ENCODE measurements around the gene ELF3.

DNA sequence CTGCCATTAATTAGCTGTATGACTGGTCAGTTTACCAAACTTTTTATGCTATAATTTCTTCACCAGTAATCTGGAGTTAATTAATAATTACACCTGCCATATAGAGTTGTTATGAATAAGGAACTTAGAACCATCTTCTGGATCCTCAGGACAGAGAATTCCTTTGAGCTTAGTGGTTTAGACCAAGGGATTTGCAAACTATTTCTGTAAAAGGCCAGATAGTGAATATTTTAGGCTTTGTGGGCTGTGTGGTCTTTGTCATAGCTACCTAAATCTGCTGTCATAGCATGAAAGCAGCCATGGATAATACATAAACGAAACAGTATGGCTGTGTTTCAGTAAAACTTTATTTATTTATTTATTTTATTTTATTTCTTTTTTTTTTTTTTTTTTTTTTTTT is 46.1 kb upstream of the ELF3 start:
- TF ChIP-seq, protein P1, sequence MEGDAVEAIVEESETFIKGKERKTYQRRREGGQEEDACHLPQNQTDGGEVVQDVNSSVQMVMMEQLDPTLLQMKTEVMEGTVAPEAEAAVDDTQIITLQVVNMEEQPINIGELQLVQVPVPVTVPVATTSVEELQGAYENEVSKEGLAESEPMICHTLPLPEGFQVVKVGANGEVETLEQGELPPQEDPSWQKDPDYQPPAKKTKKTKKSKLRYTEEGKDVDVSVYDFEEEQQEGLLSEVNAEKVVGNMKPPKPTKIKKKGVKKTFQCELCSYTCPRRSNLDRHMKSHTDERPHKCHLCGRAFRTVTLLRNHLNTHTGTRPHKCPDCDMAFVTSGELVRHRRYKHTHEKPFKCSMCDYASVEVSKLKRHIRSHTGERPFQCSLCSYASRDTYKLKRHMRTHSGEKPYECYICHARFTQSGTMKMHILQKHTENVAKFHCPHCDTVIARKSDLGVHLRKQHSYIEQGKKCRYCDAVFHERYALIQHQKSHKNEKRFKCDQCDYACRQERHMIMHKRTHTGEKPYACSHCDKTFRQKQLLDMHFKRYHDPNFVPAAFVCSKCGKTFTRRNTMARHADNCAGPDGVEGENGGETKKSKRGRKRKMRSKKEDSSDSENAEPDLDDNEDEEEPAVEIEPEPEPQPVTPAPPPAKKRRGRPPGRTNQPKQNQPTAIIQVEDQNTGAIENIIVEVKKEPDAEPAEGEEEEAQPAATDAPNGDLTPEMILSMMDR (IDR thresholded peaks at IDR 0.05 in 2 of 3, conservative IDR thresholded peaks at IDR 0.05 in 1 of 3; ENCODE audit: control insufficient read depth in 2 of 3, extremely low read depth in 1 of 3, insufficient read depth in 1 of 3, low read depth in 3 of 3, low read length in 3 of 3): no peak
- TF ChIP-seq, protein P2, sequence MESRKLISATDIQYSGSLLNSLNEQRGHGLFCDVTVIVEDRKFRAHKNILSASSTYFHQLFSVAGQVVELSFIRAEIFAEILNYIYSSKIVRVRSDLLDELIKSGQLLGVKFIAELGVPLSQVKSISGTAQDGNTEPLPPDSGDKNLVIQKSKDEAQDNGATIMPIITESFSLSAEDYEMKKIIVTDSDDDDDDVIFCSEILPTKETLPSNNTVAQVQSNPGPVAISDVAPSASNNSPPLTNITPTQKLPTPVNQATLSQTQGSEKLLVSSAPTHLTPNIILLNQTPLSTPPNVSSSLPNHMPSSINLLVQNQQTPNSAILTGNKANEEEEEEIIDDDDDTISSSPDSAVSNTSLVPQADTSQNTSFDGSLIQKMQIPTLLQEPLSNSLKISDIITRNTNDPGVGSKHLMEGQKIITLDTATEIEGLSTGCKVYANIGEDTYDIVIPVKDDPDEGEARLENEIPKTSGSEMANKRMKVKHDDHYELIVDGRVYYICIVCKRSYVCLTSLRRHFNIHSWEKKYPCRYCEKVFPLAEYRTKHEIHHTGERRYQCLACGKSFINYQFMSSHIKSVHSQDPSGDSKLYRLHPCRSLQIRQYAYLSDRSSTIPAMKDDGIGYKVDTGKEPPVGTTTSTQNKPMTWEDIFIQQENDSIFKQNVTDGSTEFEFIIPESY (IDR thresholded peaks at IDR 0.05): no peak
- no peak for TF ChIP-seq SPI1 (IDR thresholded peaks at IDR 0.05; ENCODE audit: borderline replicate concordance, insufficient read depth, low read depth, low read length)
- TF ChIP-seq, protein P3, sequence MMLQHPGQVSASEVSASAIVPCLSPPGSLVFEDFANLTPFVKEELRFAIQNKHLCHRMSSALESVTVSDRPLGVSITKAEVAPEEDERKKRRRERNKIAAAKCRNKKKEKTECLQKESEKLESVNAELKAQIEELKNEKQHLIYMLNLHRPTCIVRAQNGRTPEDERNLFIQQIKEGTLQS (IDR thresholded peaks at IDR 0.05; ENCODE audit: borderline replicate concordance, extremely low read depth, low read depth, low read length): no peak
- TF ChIP-seq CHD2 (IDR thresholded peaks at IDR 0.05; ENCODE audit: borderline replicate concordance, low read depth, low read length): no peak
- TF ChIP-seq BRCA1 (IDR thresholded peaks at IDR 0.05; ENCODE audit: low read depth, low read length): no peak
